Activated CD4-positive, alpha-beta T cell treated with anti-CD3 and anti-CD28 coated beads, Interleukin-2, amount 10 ng/mL, durations not matched to agents 7 days and 5 days (primary cell): ENCODE data around the gene AUTS2. TPM values are rescaled to one million over a fixed set of nuclear protein-coding genes. Genes with fewer than 3 reads are reported as not detected.

Source experiments
- CTCF ChIA-PET: fragments of 350-600 bp; sonication (Branson Sonifier 250); formaldehyde crosslinking; loops from one replicate; lab custom pipeline; 2021; ENCODE audit warnings: antibody characterized with exemption; lab: Charles Lee
- POLR2A ChIA-PET: fragments of 350-600 bp; sonication (Branson Sonifier 250); formaldehyde crosslinking; loops from one replicate; lab custom pipeline; 2021; ENCODE audit warnings: antibody characterized with exemption; lab: Charles Lee
- DNase-seq: peaks from one replicate; pipeline ENCODE4 v3.0.0-alpha.2; 2020
- H3K27ac Mint-ChIP-seq: one replicate; pipeline ENCODE4 v1.8.0; 2021; ENCODE audit warnings: mild to moderate bottlenecking, moderate library complexity, mixed read lengths
- H3K27me3 Mint-ChIP-seq: one replicate; pipeline ENCODE4 v1.8.0; 2021; ENCODE audit warnings: mixed read lengths
- H3K36me3 Mint-ChIP-seq: one replicate; pipeline ENCODE4 v1.8.0; 2021; ENCODE audit warnings: low read depth, mixed read lengths
- H3K4me1 Mint-ChIP-seq: one replicate; pipeline ENCODE4 v1.8.0; 2021; ENCODE audit warnings: mixed read lengths
- H3K4me3 Mint-ChIP-seq: one replicate; pipeline ENCODE4 v1.8.0; 2021; ENCODE audit warnings: mild to moderate bottlenecking, moderate library complexity, mixed read lengths
- H3K9me3 Mint-ChIP-seq: one replicate; pipeline ENCODE4 v1.8.0; 2021; ENCODE audit warnings: mixed read lengths
- total RNA-seq, 2 experiments: library from RNA; stranded (reverse); gene quantifications; one replicate each; pipeline ENCODE4 v1.2.3, GENCODE V29; 2021

AUTS2 gene
- total RNA-seq, 2 experiments from 2014 or later: 13.9 to 18.9 TPM

DNA sequence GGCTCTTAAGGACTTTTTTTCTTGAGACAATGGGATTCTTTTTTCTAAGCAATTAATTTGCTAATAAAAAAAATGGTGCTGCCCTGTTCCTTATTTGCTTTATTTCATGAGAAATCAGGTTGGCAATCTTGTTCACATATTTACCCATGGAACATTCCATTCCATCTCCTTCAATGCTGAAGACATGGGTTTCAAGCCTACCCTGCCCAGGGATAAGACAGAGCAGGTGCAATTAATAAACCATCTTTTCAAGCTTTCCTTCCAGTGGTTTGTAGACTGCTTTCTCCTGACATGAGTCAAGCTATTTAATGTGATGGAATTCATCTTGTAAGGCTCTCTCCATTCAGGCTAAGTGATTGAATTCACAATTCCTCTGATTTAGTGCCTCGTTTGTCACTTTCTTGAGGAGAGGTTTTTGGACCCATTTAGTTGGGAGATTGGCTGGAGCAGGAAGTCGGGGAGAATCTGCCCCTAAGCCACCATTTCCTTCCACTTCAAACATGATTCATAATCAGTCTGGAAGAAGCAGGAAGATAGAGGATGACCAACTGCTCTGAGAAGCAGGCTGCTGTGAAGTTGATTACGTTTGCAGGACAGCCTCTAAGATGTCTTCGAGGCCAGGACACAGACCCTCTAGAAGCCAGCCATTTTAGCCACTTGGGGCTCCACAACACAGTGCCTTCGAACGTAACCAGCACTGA lies 981.3 kb downstream of the AUTS2 start:
- ChIA-PET POLR2A (no interaction called here), CTCF (interaction anchor here (0.6 kb wide), 1 partner anchor 455 kb away, joined by 3 read pairs; no protein-coding TSS in a partner anchor)
- Mint-ChIP-seq H3K4me3 (no peak overlapping the region), H3K27me3 (no peaks in the 10 kb centered on the region), H3K36me3 (no peaks in the 10 kb centered on the region), H3K9me3 (no peaks in the 10 kb centered on the region), H3K27ac (no peak overlapping the region), H3K4me1 (no peaks in the 10 kb centered on the region)
- no peak for DNase-seq

DNA sequence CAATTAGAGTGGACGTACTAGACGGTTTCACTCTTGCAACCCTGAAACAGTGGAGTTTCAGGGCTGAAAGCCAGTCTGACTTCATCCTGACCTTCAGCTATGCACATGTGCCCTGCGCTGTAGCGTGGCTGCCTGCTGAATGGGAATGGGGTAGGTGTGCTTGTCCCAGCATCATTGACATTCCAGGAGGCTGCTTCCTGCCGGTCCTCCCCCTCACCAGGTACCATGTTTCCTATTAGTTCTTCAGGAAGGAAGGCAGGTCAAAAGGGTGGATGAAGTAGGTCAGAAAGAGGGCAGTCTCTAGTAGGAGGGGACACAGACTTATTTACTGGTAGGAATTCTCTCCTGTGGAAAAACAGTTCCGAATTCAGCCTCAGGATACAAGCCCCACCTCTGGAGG lies 981.9 kb downstream of the AUTS2 start:
- no peaks in the 10 kb centered on the region for H3K27me3 Mint-ChIP-seq

GRCh38 chr7:70582927-70583895 lies 984.9 kb downstream of the AUTS2 start:
- CTCF ChIA-PET: no interaction called here
- POLR2A ChIA-PET: no interaction called here
- Mint-ChIP-seq H3K9me3 (no peaks in the 10 kb centered on the region), H3K27me3 (no peaks in the 10 kb centered on the region), H3K4me3 (no peak overlapping the region), H3K36me3 (no peaks in the 10 kb centered on the region), H3K27ac (no peak overlapping the region), H3K4me1 (no peaks in the 10 kb centered on the region)
- no peak for DNase-seq

More for the DNA sequence above, 981.9 kb downstream of the AUTS2 start:
- no peak overlapping the region for H3K27ac Mint-ChIP-seq
- POLR2A ChIA-PET: no interaction called here
- DNase-seq: no peak
- H3K4me1 Mint-ChIP-seq: no peaks in the 10 kb centered on the region
- H3K4me3 Mint-ChIP-seq: no peak overlapping the region
- H3K9me3 Mint-ChIP-seq: no peaks in the 10 kb centered on the region
- H3K36me3 Mint-ChIP-seq: no peaks in the 10 kb centered on the region
- CTCF ChIA-PET: no interaction called here

- CTCF ChIA-PET: no interaction called here
- no peak overlapping the region for H3K27ac Mint-ChIP-seq
Observed at GRCh38 chr7:70583965-70584883, 985.9 kb downstream of the AUTS2 start.

DNA sequence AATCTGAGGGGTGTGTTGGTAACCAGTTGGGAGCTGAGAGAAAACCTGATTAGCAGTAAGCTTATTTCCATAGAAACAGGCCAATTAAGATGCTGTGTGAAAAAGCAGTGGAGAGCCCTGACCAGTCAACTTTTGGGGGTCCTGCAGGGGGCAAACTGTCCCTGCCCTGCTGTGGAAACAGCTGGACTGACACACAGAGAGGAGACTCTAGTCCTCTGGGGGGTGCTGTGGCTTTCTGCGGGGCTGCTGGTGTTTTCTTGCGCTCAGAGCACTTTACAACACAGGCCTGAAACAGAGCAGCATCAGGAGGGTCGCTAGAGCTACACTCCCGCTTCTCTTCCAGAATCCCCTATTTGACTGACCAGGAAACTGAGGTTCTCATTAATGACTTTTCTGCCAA lies 986.8 kb downstream of the AUTS2 start:
- H3K9me3 Mint-ChIP-seq: no peaks in the 10 kb centered on the region
- H3K4me1 Mint-ChIP-seq: no peaks in the 10 kb centered on the region
- H3K36me3 Mint-ChIP-seq: no peaks in the 10 kb centered on the region
- ChIA-PET POLR2A (interaction anchor here (0.7 kb wide), 1 partner anchor 127 kb away, joined by 3 read pairs; no protein-coding TSS in a partner anchor), CTCF (no interaction called here)
- H3K27me3 Mint-ChIP-seq: no peaks in the 10 kb centered on the region
- H3K27ac Mint-ChIP-seq: no peak overlapping the region
- DNase-seq: no peak
- no peak overlapping the region for H3K4me3 Mint-ChIP-seq

More at GRCh38 chr7:70583965-70584883, 985.9 kb downstream of the AUTS2 start:
- POLR2A ChIA-PET: interaction anchor here (0.7 kb wide), 1 partner anchor 126 kb away, joined by 3 read pairs; no protein-coding TSS in a partner anchor
- Mint-ChIP-seq H3K27me3 (no peaks in the 10 kb centered on the region), H3K9me3 (no peaks in the 10 kb centered on the region), H3K36me3 (no peaks in the 10 kb centered on the region), H3K4me3 (no peak overlapping the region), H3K4me1 (no peaks in the 10 kb centered on the region)
- no peak for DNase-seq

DNA sequence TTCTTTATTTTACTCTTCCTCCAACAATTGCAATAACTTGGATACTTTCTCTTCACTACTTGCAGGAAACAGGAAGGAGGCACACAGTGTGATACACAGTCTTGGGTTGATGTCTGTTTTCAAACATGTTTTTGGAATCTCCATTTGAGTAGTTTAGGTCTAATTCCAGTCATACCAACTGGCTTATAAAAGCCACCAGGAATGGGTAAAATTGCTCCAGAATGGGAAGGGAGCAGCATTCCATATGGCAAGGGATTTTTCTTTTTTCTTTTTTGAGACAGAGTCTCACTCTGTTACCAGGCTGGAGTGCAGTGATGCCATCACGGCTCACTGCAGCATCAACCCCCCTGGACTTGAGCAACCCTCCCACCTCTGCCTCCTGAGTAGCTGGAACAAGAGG lies 988.5 kb downstream of the AUTS2 start:
- CTCF ChIA-PET: no interaction called here
- H3K9me3 Mint-ChIP-seq: no peaks in the 10 kb centered on the region
- no peaks in the 10 kb centered on the region for H3K4me1 Mint-ChIP-seq
- no peaks in the 10 kb centered on the region for H3K36me3 Mint-ChIP-seq
- DNase-seq: no peak
- no peak overlapping the region for H3K4me3 Mint-ChIP-seq
- no peak overlapping the region for H3K27ac Mint-ChIP-seq
- no peaks in the 10 kb centered on the region for H3K27me3 Mint-ChIP-seq
- POLR2A ChIA-PET: no interaction called here

DNA sequence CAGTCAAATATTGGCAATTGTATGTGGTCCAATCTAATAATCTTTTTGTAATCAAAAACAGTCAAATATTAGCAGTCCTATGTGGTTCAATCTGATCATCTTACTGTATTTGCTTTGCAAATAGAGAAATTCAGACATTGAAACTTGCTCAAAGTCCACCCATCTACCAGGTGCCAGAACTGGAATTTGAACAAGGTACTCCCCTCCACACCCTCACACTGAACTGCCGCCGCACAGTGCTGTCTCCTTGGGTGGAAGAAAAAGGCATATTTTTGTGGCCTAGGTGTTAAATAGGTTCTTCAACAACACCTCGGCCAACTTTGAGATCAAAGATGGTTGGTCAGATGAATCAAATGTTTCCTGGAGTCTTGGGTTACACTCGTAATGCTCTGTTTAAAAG lies 989.5 kb downstream of the AUTS2 start:
- Mint-ChIP-seq H3K27ac (no peak overlapping the region), H3K4me3 (no peak overlapping the region), H3K27me3 (no peaks in the 10 kb centered on the region), H3K9me3 (no peaks in the 10 kb centered on the region), H3K36me3 (no peaks in the 10 kb centered on the region), H3K4me1 (no peaks in the 10 kb centered on the region)
- ChIA-PET CTCF (no interaction called here), POLR2A (no interaction called here)
- DNase-seq: no peak

DNA sequence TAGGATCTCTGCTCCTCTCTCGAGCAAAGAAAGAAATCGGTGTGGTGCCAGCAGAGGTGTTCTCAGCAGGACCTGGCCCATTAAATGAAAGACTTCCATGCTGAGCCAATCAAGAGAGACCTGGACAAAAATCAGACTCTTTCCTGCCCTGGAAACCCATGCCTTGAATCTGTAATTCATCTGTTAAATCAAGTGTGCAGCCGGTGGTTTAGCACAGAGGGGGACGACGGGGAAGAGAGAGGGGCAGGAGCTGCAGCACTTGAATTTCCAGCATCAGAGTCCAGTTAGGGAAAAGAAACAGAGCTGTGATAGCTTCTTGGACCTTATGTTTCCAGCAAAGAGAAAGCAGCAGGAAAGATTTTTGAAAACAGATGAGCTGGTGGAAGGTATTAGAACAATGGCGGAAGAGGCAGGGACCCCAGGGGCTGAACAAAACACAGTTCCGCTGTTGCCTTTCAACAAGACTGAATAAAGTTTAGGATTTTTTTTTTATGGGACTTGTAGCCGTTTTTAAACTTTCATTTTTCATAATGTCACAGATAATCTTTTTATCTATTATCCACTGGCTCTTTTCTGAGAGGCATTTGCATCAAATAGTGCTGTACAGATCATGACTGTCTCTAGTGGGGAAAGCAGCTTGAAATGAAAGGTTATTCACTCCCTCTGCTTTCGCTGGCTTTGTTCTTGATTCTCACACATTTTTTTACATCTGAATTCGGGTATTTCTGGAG lies 990.1 kb downstream of the AUTS2 start:
- Mint-ChIP-seq H3K36me3 (no peaks in the 10 kb centered on the region), H3K27ac (no peak overlapping the region), H3K4me3 (no peak overlapping the region), H3K4me1 (no peaks in the 10 kb centered on the region), H3K9me3 (no peaks in the 10 kb centered on the region), H3K27me3 (no peaks in the 10 kb centered on the region)
- POLR2A ChIA-PET: no interaction called here
- DNase-seq: no peak
- CTCF ChIA-PET: no interaction called here

GRCh38 chr7:70589010-70589409 lies 990.7 kb downstream of the AUTS2 start:
- no peak overlapping the region for H3K27ac Mint-ChIP-seq
- H3K27me3 Mint-ChIP-seq: no peaks in the 10 kb centered on the region
- H3K4me1 Mint-ChIP-seq: no peaks in the 10 kb centered on the region
- ChIA-PET POLR2A (no interaction called here), CTCF (no interaction called here)
- no peaks in the 10 kb centered on the region for H3K36me3 Mint-ChIP-seq
- no peaks in the 10 kb centered on the region for H3K9me3 Mint-ChIP-seq
- H3K4me3 Mint-ChIP-seq: no peak overlapping the region
- DNase-seq: no peak

- H3K36me3 Mint-ChIP-seq: no peaks in the 10 kb centered on the region
- H3K9me3 Mint-ChIP-seq: no peaks in the 10 kb centered on the region
- CTCF ChIA-PET: no interaction called here
- H3K27me3 Mint-ChIP-seq: peaks cover 3% of the 10 kb centered on the region
- no peak overlapping the region for H3K4me3 Mint-ChIP-seq
- POLR2A ChIA-PET: no interaction called here
- no peaks in the 10 kb centered on the region for H3K4me1 Mint-ChIP-seq
- H3K27ac Mint-ChIP-seq: no peak overlapping the region
- no peak for DNase-seq
Observed at GRCh38 chr7:70589590-70589989, 991.3 kb downstream of the AUTS2 start.

DNA sequence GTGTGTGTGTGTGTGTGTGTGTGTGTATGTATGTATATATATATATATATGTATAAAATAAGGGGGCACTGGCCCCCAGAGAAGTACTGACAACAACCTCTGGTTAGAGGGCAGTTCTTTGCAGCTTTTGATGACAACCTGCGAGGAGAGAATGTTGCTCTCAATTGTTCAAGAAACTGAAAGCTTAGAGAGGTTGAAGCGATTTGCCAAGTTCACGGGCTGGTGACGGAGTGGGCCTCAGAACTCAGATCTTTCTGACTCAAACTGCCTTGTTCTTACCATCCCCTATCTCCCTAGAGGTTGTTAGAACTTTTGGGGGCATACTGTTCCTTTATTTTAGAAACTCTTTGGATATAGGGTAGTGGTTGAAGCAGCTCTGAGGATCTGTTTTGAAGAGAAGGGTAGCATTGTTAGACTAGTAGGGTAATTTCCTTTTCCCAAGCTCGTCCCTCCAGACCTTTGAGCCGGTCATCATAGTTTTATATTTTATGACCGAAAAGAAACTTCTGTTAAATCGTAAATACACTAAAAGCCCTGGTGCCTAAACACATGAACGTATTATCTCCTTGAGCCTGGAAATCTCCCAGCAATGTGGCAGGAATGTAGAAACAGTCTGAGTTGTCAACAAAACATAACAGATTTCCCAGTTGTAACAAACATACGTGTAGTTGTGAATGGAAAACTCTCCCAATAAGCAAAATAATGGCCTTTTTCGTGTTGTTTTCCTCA lies 992.0 kb downstream of the AUTS2 start:
- POLR2A ChIA-PET: no interaction called here
- no peak for DNase-seq
- Mint-ChIP-seq H3K4me1 (no peaks in the 10 kb centered on the region), H3K4me3 (no peak overlapping the region), H3K27me3 (peaks cover 6% of the 10 kb centered on the region), H3K36me3 (no peaks in the 10 kb centered on the region), H3K9me3 (no peaks in the 10 kb centered on the region), H3K27ac (no peak overlapping the region)
- CTCF ChIA-PET: no interaction called here
